HG03571 (cell line): ENCODE measurements around the gene TIGD6.
A peak's percentile ranks its signal among the peaks of the same experiment; 100 is the strongest.

Source experiments
- ATAC-seq: cut with Tn5 transposase; IDR thresholded peaks from one replicate; pipeline ENCODE4 v1.9.1; 2021; ENCODE audit not compliant: unreplicated experiment

TIGD6 gene

GRCh38 chr5:149981206-149981605 lies 19.2 kb downstream of the TIGD6 start:
- no peak for ATAC-seq

- ATAC-seq, result no peak
Observed at GRCh38 chr5:149979896-149980295, 20.6 kb downstream of the TIGD6 start.

- no peak for ATAC-seq
Observed at GRCh38 chr5:149975409-149975808, 25.0 kb downstream of the TIGD6 start.

- ATAC-seq, result no peak
Observed at GRCh38 chr5:149969181-149969930, 31.1 kb downstream of the TIGD6 start.

- no peak for ATAC-seq
Observed at GRCh38 chr5:149966946-149967345, 33.5 kb downstream of the TIGD6 start.

- no peak for ATAC-seq
Observed at GRCh38 chr5:149963729-149964128, 36.7 kb downstream of the TIGD6 start.

GRCh38 chr5:149962601-149963300 lies 37.7 kb downstream of the TIGD6 start:
- ATAC-seq, result no peak

- no peak for ATAC-seq
Observed at GRCh38 chr5:149961957-149962409, 38.5 kb downstream of the TIGD6 start.

- no peak for ATAC-seq
Observed at GRCh38 chr5:149961186-149961685, 39.2 kb downstream of the TIGD6 start.

GRCh38 chr5:149960272-149961185 lies 39.9 kb downstream of the TIGD6 start, which contains the start of gene SLC26A2:
SLC26A2 (plus strand) TSS chr5:149960758; CDS start chr5:149977653, 16,895 bp downstream.
- ATAC-seq, result peak; percentile 99

GRCh38 chr5:149959406-149960236 lies 40.8 kb downstream of the TIGD6 start:
- ATAC-seq, result no peak

GRCh38 chr5:149957855-149958254 lies 42.6 kb downstream of the TIGD6 start:
- ATAC-seq, result no peak

GRCh38 chr5:149956685-149957084 lies 43.8 kb downstream of the TIGD6 start:
- no peak for ATAC-seq

GRCh38 chr5:149954798-149955197 lies 45.7 kb downstream of the TIGD6 start:
- no peak for ATAC-seq

- ATAC-seq, result no peak
Observed at GRCh38 chr5:149953436-149954121, 46.9 kb downstream of the TIGD6 start.

GRCh38 chr5:149951138-149951749 lies 49.2 kb downstream of the TIGD6 start:
- ATAC-seq, result no peak

GRCh38 chr5:149948993-149949392 lies 51.5 kb downstream of the TIGD6 start:
- no peak for ATAC-seq

- ATAC-seq, result no peak
Observed at GRCh38 chr5:149946118-149946517, 54.3 kb downstream of the TIGD6 start.

- no peak for ATAC-seq
Observed at GRCh38 chr5:149944666-149945065, 55.8 kb downstream of the TIGD6 start, which contains the start of gene PDE6A. PDE6A (minus strand) TSS chr5:149944793; CDS start chr5:149944673, 120 bp downstream.
